Activated T-helper 9 cell treated with anti-CD3 and anti-CD28 coated beads, Interleukin-2, amount 50 U/mL, for 16 hours (primary cell): ENCODE measurements around the gene CCDC50.

Experiments
- DNase-seq: peaks from one replicate; pipeline ENCODE4 v3.0.0-alpha.2; 2020; ENCODE audit warnings: low read depth

CCDC50 gene, protein sequence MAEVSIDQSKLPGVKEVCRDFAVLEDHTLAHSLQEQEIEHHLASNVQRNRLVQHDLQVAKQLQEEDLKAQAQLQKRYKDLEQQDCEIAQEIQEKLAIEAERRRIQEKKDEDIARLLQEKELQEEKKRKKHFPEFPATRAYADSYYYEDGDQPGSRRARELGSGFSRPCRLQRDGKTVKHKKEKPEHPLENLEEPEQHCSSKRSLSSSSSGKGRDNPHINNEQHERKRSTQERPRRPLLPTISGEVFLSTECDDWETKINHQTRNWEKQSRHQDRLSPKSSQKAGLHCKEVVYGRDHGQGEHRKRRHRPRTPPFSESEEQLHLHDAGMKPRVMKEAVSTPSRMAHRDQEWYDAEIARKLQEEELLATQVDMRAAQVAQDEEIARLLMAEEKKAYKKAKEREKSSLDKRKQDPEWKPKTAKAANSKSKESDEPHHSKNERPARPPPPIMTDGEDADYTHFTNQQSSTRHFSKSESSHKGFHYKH

GRCh38 chr3:191328962-191329653, at the start of gene CCDC50:
CCDC50 (plus strand) TSS chr3:191329394; CDS start chr3:191329675, 281 bp downstream.
- peak; percentile 28 for DNase-seq

DNA sequence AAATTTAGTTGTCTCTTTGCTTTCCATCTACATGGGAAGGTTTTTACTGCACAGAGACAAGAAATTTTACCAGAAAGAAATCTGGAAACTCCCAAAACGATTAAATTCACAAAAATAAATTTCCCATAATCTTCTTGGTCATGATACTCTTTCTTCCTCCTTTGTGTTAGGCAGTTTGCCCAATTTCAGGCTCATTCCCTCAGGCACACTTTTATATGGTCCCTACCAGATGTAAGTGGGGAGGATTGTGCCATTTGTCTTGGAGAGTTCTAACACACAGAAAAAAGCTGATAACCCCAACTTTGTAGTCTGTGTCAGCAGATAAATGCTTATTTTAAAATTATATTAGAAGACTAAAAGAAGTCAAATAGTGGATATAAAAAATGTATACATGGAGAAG, 49.1 kb upstream of the CCDC50 start:
- no peak for DNase-seq

- no peak for DNase-seq
Measured at GRCh38 chr3:191280882-191281281, 48.3 kb upstream of the CCDC50 start.

GRCh38 chr3:191282251-191283185, 46.7 kb upstream of the CCDC50 start:
- no peak for DNase-seq

- no peak for DNase-seq
Measured at GRCh38 chr3:191283400-191283799, 45.8 kb upstream of the CCDC50 start.

DNA sequence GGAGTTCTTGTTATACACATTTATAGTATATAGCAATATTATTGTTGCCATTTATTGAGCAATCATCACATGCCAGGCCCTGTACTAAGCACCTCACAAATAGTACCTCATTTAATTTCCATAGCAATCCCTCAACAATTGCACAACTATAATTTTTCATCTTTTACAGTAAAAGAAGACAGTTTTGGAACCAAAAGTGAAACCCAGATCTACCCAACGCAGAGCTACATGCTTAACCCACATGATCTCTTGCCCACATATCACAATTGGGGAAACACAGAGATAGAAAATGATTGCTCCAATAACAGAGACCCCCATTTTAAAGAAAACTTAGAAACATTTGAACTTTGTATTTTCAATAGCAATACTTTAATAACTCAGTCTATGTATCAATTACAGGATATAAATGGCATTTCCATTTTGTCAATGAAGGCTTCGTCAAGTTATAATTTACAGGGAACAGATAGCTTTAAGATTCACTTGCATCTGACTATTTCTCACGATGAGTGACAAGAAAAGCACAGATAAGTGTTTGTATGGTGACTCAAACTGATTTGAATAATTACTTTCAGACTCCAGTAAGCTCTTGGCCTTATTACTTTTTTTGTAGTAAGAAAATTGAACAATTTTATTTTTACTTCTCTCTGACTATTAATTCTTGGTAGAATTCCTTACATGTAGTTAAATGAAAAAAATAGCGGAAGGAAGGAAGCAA, 38.7 kb upstream of the CCDC50 start:
- DNase-seq, result no peak

- DNase-seq, result no peak
Measured at GRCh38 chr3:191292243-191293015, 36.8 kb upstream of the CCDC50 start.

DNA sequence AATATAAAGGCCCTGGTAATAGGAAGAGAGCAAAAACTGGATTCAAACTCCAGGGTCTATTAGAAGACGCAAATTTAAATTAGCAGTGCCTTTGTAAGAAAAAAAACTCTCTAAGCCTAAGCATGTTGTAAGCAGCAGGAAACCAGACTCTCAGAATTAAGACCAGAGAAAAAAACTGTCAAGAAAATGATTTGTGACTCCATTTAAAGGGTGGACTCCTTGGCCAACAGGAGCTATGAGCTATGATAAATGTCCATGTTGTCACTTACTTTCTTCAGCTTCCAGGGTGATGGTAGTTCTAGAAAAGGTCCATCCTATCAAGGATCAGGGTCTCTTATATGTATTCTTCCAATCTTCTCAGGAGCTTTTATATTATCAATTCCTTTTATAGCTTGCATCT, 34.9 kb upstream of the CCDC50 start:
- DNase-seq, result no peak

GRCh38 chr3:191296041-191296541, 33.1 kb upstream of the CCDC50 start:
- DNase-seq, result no peak

DNA sequence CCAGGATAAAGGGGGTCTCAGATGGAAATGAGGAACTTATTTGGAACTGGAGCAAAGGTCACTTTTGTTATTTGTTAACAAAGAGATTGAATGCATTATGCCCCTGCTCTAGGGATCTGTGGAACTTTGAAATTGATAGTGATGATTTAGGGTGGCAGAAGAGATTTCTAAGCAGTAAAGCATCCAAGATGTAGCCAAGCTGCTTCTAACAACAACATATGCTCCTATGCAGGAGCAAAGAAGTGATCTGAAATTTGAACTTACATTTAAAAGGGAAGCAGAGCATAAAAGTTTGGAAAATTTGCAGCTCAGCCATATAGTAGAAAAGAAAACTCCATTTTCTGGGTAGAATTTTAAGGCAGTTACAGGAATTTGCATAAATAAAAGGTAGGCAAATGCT, 30.3 kb upstream of the CCDC50 start:
- no peak for DNase-seq

- no peak for DNase-seq
Measured at GRCh38 chr3:191300422-191300821, 28.8 kb upstream of the CCDC50 start.

GRCh38 chr3:191301017-191301416, 28.2 kb upstream of the CCDC50 start:
- DNase-seq, result no peak

DNA sequence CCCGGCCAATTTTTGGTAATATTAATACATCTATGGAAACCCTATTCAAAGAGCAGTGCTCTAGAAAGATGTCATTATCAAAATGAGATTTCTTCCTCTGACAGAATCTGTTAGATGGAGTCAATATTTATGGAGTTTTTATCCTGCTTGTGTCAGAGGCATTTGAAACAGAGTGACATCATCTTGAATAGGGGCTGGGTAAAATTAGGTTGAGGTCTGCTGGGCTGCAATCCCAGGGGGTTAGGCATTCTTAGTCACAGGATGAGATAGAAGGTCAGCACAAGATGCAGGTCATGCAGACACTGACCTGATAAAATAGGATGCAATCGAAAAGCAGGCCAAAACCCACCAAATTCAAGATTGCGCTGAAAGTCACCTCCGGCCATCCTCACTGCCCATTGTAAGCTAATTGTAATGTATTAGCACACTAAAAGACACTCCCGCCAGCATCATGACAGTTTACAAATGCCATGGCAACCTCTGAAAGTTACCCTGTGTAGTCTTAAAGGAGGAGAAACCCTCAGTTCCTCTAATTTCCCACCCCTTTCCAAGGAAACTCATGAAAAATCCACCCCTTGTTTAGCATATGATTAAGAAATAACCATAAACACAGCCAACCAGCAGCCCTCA, 27.3 kb upstream of the CCDC50 start:
- no peak for DNase-seq

DNA sequence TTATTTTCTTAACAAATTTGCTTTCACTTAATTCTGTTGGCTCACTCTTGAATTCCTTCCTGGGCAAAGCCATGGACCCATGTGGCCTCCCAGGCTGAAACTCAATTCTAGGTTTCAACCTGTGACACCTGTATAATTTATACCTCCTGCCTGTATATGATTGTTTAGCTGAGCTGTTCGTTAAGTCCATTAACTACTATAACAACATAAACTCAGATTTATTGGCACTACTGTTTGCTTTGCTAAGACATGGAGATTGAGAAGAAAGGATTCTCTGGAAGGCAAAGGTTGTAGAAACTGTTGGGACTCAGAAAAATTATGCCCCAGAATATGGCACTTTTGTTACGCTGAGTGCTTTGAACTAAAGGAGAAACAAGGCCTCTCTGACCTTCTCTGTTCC, 26.7 kb upstream of the CCDC50 start:
- no peak for DNase-seq

- DNase-seq, result no peak
Measured at GRCh38 chr3:191303596-191303995, 25.6 kb upstream of the CCDC50 start.

DNA sequence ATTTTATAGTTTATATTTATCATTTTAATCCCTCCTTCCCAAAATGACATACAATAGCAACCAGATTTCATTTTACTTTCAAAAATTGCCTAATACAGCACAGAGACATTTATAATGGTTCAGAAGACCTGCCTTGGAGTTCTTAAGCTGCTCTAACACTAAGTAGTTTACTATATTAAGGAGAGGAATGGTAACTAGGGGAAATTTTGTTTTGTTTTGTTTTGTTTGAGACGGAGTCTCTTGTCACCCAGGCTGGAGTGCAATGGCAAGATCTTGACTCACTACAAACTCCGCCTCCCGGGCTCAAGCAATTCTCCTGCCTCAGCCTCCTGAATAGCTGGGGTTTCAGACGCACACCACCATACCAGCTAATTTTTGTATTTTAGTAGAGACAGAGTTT, 22.8 kb upstream of the CCDC50 start:
- DNase-seq, result no peak

DNA sequence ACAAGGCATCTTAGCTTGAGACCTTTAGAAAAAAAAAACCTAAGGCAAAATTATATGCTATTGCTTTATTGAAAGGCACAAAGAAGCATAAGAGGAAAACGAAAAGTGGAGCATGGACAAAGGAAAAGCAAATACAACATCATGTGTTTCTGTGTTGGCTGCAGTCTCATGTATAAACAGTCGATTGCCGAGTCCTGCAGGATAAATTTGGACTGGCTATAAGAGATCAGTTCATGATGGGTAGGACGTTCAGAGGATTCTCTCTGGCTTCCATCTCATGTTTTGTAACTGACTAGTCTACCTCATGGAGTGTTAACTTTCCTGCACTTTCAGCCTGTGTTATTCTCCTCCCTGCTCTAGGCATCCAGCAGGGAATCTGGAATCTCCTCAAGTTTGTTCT, 21.9 kb upstream of the CCDC50 start:
- DNase-seq, result no peak

- no peak for DNase-seq
Measured at GRCh38 chr3:191313296-191313695, 15.9 kb upstream of the CCDC50 start.

- no peak for DNase-seq
Measured at GRCh38 chr3:191314109-191314728, 15.0 kb upstream of the CCDC50 start.
